Epithelial cell of proximal tubule (primary cell): ENCODE data around the gene NUP210. TPM values are rescaled to one million over a fixed set of nuclear protein-coding genes. Genes with fewer than 3 reads are reported as not detected.

Experiments
- DNase-seq: peaks from one replicate; pipeline ENCODE4 v3.0.0-alpha.2; 2011; ENCODE audit warnings: low read depth
- H3K4me3 ChIP-seq: 2 replicates; pipeline ENCODE4 v1.5.1; 2011; ENCODE audit warnings: low read depth, mild to moderate bottlenecking, low read length
- total RNA-seq: library from RNA; depleted of rRNA; stranded (reverse); fragments of >200 nt; gene quantifications from 2 replicates; pipeline ENCODE4 v1.2.3, GENCODE V29; 2015
- TF ChIP-seq, protein P1 (sequence below): conservative IDR thresholded peaks from 2 replicates; pipeline ENCODE4 v1.5.1; 2012; ENCODE audit warnings: low read depth, mild to moderate bottlenecking, low read length

Gene NUP210
- total RNA-seq, 1 donor from 2014 or later: 40.1 TPM

DNA sequence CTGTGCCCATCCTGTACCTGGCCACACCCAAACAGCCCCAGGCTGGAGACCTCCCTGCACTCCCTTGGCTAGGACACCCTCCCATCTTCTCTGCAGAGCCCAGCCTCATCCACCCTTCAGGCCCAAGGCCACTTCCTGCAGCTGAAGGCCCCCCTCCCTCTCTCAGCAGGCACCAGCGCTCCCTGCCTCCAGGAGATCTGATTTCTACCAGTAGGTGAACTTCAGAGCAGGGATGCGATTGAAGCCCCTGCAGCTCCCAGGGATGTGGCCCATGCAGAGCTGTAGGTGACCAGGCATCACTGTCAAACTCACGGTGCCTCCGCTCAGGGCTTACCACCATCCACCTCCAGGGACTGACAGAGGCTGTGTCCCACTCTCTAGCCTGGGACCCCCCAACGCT is 96.3 kb downstream of the NUP210 start:
- no peak overlapping the region for H3K4me3 ChIP-seq
- DNase-seq: no peak
- TF ChIP-seq, protein P1, sequence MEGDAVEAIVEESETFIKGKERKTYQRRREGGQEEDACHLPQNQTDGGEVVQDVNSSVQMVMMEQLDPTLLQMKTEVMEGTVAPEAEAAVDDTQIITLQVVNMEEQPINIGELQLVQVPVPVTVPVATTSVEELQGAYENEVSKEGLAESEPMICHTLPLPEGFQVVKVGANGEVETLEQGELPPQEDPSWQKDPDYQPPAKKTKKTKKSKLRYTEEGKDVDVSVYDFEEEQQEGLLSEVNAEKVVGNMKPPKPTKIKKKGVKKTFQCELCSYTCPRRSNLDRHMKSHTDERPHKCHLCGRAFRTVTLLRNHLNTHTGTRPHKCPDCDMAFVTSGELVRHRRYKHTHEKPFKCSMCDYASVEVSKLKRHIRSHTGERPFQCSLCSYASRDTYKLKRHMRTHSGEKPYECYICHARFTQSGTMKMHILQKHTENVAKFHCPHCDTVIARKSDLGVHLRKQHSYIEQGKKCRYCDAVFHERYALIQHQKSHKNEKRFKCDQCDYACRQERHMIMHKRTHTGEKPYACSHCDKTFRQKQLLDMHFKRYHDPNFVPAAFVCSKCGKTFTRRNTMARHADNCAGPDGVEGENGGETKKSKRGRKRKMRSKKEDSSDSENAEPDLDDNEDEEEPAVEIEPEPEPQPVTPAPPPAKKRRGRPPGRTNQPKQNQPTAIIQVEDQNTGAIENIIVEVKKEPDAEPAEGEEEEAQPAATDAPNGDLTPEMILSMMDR: no peak

DNA sequence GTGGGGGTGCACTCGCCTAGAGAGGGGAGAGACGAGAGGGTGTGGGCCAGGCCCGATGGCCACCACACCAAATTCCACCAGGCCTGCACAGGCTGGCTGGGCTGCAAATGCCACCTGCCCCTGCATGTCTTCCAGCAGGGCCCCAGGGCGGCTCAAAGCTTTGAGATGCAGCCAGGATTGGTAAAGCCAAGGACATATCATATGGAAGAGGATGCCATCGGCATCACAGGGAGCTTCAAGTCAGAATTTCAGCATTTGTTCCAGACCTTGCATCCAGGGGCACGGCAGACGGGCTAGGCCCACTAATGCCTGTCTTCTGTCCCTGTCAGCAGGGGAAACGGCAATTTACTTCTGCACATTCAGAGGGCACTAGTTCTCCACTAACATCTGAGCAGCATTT is 97.8 kb downstream of the NUP210 start:
- no peak for DNase-seq
- H3K4me3 ChIP-seq: no peak overlapping the region
- TF ChIP-seq, protein P1: no peak

DNA sequence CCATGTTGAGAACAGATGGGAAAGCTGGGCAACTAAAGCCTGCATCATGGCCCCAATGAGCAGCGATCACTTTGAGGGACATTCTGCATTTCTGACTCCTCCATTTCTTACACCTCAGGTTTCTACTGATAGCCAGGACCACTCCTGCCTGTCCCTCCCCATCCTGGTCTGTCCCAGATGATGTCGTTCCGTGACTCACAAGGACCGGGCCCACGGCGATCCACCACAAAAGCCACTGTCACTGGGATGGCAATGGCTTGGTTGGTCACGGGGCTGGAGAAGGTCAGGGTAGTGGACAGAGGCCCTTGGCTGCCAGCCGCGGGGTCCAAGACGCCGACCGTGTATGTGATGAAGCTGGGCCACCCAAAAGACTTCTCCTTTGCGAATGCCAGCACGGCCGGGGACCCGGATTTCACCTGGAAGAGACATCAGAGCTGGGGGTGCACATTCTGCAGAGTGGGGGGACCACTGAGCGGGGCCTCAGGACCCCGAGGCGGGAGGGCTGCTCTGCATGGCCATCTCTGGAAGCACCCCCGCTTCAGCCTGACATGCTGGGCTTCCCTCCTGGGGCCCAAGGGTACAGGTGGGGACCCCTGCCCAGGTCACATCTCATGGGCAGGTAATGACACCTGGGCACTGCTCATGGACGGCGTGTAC is 100.4 kb downstream of the NUP210 start:
- TF ChIP-seq, protein P1: no peak
- no peak overlapping the region for H3K4me3 ChIP-seq
- DNase-seq: no peak

DNA sequence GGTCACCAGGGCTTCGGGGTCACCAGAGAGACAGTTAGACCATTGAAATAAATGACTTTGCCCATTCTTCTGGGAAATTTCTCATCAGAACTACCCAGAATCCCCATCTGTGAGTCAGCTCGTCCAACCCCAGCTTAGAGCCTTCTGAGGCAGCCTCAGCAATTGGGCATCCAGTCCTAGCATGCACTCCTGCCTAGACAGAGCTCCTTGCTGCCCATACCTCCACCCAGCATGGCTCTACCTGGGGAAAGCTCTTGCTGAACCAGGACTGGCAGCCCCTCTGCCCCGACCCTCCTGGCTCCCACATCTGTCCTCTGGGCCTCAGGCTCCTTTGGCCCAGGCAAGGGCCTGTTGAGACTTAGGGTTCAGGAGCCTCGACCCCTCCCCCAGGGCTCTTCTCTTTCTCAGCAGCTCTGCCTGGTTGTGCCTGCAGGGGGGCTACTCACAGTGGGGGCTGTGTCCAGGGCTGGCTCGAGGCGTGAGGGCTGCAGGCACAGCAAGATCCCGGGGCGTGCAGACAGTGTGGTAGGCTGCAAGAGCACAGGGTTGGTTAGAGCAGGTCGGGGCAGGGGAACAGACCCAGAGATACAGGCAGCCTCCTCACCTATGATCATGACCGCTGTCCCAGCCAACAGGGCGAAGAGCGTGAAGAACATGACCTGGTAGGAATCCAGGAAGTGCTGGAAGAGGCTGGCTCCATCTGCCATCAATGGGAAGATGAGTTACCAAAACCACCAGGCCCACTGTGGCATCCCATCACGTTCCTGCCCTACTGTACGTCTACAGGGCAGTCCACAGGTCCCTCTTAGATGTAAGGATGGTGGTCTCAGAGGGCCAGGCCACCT is 101.3 kb downstream of the NUP210 start:
- TF ChIP-seq, protein P1: no peak
- H3K4me3 ChIP-seq: no peak overlapping the region
- no peak for DNase-seq

DNA sequence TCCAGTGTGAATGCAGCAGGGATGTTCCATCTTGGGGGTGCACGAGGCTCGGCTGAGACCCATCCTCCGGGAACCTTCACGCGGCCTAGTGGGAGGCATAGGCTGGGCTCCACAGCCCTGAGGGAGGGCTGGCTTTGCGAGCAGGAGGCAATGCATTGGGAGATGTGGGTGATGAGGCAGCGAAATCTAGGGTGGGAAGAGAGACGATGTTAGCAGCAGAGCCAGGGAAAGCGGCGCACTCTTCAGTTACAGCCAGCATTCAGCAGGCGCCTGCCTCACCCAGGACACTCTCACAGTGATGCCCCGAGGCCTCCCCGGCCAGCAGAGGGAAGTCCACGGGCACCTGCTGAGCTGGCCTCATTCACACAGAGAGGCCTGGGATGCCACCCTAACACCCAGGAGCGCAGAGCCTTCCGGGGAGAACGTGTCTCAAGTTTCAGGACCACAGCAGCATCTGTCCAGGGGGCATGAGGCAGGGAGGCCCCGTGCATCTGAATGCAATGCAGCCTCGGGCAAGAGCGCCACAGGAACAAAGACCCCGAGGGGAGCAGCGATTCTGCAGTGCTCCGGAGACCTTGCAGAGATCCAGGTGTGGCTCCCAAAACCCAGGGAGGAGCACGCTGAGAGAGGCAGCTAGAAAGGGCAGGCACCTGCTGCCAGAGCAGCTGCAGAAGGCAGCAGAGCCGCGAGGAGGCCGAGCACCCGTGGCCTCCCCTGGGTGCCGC is 102.4 kb downstream of the NUP210 start:
- DNase-seq: no peak
- TF ChIP-seq, protein P1: no peak

DNA sequence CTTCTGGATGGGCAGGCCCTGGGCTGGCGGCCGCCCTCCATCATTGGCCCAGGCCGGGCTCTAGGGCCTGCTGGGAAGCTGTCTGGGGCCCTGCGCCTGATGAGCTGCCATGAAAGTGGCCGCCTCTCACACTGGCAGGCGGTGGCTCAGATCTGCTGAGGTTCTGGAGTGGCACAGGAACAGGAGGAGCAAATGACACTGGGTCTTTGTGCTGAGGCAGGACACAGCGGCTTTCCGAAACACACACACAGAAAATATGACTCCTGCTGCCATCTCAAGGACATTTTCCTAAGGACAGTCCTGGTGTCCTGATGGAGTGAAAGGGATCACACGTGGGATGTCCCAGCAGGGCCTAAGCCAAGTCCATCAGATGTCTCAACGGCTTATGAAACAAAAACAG is 103.5 kb downstream of the NUP210 start:
- H3K4me3 ChIP-seq: no peak overlapping the region
- TF ChIP-seq, protein P1: no peak
- DNase-seq: no peak

More for the DNA sequence above, 102.4 kb downstream of the NUP210 start:
- H3K4me3 ChIP-seq: no peak overlapping the region
